ENCODE data around the gene RAPGEF4.

Gene RAPGEF4

DNA sequence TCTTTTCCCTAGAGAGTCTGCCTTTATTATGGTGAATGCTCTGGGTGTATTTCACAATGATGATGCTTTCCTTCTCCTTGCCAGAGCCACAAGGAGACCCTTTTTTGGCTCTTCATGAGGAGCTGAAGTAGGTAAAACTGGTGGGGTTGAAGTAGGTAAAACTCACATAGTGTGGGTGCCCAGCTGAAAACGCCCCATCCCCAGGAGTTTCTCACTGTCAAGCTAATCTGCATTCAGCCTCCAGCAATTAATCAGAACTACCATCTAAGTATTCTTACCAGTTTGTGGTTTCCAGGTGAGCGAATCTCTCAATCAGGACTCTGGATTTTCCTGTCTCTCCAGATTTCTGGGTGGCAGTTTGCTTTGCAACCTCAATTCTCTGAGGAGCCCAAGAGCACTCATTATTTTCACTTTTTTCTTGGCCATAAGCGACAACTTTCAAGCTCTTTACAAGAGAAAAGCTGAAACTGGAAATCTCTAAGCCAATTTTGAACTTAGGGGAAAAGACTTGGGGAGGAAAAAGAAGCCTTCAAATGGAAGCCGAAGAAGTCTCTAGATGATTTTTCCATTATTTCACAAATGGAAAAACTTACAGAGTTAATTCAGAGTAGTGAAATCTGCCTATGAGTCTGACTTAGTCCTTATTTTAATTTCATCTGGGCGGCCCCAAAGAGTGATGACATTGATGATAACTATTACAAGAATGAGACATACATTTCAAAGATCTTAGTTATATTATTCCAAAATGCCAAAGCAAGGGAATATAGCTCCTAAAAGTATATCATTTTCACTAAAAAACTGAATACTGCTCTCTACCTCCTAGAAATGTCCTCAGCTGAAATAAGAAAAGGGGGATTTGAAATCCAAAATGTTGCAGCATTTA is 218.6 kb downstream of the RAPGEF4 start:
- Histone ChIP-seq H3K27me3 (ENCODE audit: control insufficient read depth in 1 of 2, insufficient read depth in 2 of 2, low read length in 2 of 2) (peaks cover 0 to 2% of the 10 kb centered on the region in 2 donors), H3K9me3 (ENCODE audit: control insufficient read depth in 1 of 2, low read length in 2 of 2) (no peaks in the 10 kb centered on the region), H3K36me3 (ENCODE audit: control insufficient read depth in 1 of 2, insufficient read depth in 2 of 2, low read length in 2 of 2) (no peaks in the 10 kb centered on the region), H3K4me1 (ENCODE audit: control insufficient read depth in 1 of 2, insufficient read depth in 2 of 2, low read length in 2 of 2) (no peaks in the 10 kb centered on the region), H3K27ac (ENCODE audit: low read depth, low read length) (no peak overlapping the region), H3K4me3 (ENCODE audit: low read depth in 1 of 2, low read length in 2 of 2) (no peak overlapping the region), H3K9ac (ENCODE audit: low read depth in 1 of 2, low read length in 2 of 2) (no peak overlapping the region)

DNA sequence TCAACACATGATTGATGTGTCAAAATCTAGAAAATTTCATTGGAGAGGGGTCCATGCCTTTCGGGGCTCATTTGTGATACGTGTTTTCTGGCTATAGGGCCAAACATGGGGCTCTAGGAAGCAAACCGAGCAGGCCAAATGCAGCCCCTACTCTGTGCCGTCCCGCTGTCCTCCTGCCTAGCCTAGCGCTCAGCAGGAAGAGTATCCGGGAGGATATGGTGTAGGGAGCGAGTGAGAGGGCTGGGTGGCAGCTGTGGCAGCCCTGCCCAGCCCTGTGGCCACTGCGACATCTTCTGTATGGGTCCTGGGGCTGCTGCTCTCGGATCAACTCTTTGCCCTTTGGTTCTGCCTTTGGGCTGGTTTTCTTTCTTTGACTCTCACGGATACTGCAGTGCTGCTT is 219.9 kb downstream of the RAPGEF4 start:
- Histone ChIP-seq H3K4me1 (ENCODE audit: control insufficient read depth in 1 of 2, insufficient read depth in 2 of 2, low read length in 2 of 2) (no peaks in the 10 kb centered on the region), H3K36me3 (ENCODE audit: control insufficient read depth in 1 of 2, insufficient read depth in 2 of 2, low read length in 2 of 2) (no peaks in the 10 kb centered on the region)

DNA sequence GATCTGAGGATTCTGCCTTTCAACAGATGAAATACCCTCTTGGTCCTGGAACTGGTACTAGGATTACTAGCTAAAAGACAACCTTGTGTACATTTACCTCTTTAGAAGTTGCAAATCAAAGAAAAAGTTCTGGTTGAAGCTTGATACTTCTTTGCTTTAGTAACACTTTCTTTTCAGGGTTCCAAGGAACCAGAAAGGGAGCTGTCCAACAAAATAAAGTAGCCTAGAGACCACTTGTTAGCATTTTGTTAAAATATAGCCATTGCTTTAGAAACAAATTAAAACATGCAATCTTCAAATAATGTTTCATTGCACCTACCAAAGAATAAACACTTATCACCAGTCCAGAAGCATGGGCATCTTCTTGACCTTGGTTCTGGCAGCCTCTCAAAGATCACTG is 222.1 kb downstream of the RAPGEF4 start:
- H3K27ac ChIP-seq (ENCODE audit: low read depth, low read length) = no peak overlapping the region
- no peaks in the 10 kb centered on the region for H3K9me3 ChIP-seq (ENCODE audit: control insufficient read depth in 1 of 2, low read length in 2 of 2)
- no peaks in the 10 kb centered on the region for H3K4me1 ChIP-seq (ENCODE audit: control insufficient read depth in 1 of 2, insufficient read depth in 2 of 2, low read length in 2 of 2)
- no peak overlapping the region for H3K4me3 ChIP-seq (ENCODE audit: low read depth in 1 of 2, low read length in 2 of 2)
- H3K36me3 ChIP-seq (ENCODE audit: control insufficient read depth in 1 of 2, insufficient read depth in 2 of 2, low read length in 2 of 2) = no peaks in the 10 kb centered on the region
- H3K9ac ChIP-seq (ENCODE audit: low read depth in 1 of 2, low read length in 2 of 2) = no peak overlapping the region
- H3K27me3 ChIP-seq (ENCODE audit: control insufficient read depth in 1 of 2, insufficient read depth in 2 of 2, low read length in 2 of 2) = no peaks in the 10 kb centered on the region

More for the DNA sequence above, 219.9 kb downstream of the RAPGEF4 start:
- H3K27ac ChIP-seq (ENCODE audit: low read depth, low read length) = no peak overlapping the region
- H3K9ac ChIP-seq (ENCODE audit: low read depth in 1 of 2, low read length in 2 of 2) = no peak overlapping the region
- no peak overlapping the region for H3K4me3 ChIP-seq (ENCODE audit: low read depth in 1 of 2, low read length in 2 of 2)
- peaks cover 0 to 2% of the 10 kb centered on the region in 2 donors for H3K27me3 ChIP-seq (ENCODE audit: control insufficient read depth in 1 of 2, insufficient read depth in 2 of 2, low read length in 2 of 2)
- H3K9me3 ChIP-seq (ENCODE audit: control insufficient read depth in 1 of 2, low read length in 2 of 2) = no peaks in the 10 kb centered on the region

DNA sequence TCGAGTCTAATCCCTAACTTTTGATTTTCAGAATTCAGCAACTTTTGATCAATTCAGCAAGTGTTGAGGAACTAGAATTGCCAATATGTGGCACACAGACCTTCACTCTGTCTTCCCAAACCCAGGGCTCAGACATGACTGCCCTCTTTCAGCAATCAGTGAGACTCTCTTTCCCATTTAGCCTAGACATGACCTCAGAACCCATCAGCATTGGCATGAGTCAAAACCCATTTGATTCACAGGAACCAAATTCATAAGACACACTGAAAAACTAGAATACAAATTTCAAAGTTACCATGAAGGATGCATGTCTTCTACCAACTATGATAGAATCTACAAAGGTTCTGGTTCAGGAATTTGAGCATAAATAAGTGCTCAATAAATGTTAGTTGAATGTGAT is 226.4 kb downstream of the RAPGEF4 start:
- peaks cover 0 to 1% of the 10 kb centered on the region in 2 donors for H3K4me1 ChIP-seq (ENCODE audit: control insufficient read depth in 1 of 2, insufficient read depth in 2 of 2, low read length in 2 of 2)
- H3K9ac ChIP-seq (ENCODE audit: low read depth in 1 of 2, low read length in 2 of 2) = no peak overlapping the region
- no peaks in the 10 kb centered on the region for H3K36me3 ChIP-seq (ENCODE audit: control insufficient read depth in 1 of 2, insufficient read depth in 2 of 2, low read length in 2 of 2)
- H3K27me3 ChIP-seq (ENCODE audit: control insufficient read depth in 1 of 2, insufficient read depth in 2 of 2, low read length in 2 of 2) = peaks cover 0 to 2% of the 10 kb centered on the region in 2 donors
- no peak overlapping the region for H3K27ac ChIP-seq (ENCODE audit: low read depth, low read length)
- no peak overlapping the region for H3K4me3 ChIP-seq (ENCODE audit: low read depth in 1 of 2, low read length in 2 of 2)
- H3K9me3 ChIP-seq (ENCODE audit: control insufficient read depth in 1 of 2, low read length in 2 of 2) = no peaks in the 10 kb centered on the region

DNA sequence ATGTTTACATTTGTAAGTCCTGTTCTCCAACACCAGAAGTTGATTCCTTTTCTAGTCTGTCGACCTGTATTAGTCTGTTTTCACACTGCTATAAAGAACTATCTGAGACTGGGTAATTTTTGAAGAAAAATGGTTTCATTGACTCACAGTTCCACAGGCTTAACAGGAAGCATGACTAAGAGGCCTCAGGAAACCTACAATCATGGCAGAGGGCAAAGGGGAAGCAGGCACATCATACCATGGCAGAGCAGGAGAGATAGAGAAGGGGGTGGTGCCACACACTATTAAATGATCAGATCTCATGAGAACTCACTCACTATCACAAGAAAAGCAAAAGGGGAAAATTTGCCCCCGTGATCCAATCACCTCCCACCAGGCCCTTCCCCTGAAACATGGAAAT is 227.2 kb downstream of the RAPGEF4 start:
- H3K4me3 ChIP-seq (ENCODE audit: low read depth in 1 of 2, low read length in 2 of 2) = no peak overlapping the region
- no peak overlapping the region for H3K27ac ChIP-seq (ENCODE audit: low read depth, low read length)
- H3K9me3 ChIP-seq (ENCODE audit: control insufficient read depth in 1 of 2, low read length in 2 of 2) = no peaks in the 10 kb centered on the region
- H3K4me1 ChIP-seq (ENCODE audit: control insufficient read depth in 1 of 2, insufficient read depth in 2 of 2, low read length in 2 of 2) = peaks cover 3 to 8% of the 10 kb centered on the region in 2 donors
- peaks cover 0 to 2% of the 10 kb centered on the region in 2 donors for H3K27me3 ChIP-seq (ENCODE audit: control insufficient read depth in 1 of 2, insufficient read depth in 2 of 2, low read length in 2 of 2)
- no peak overlapping the region for H3K9ac ChIP-seq (ENCODE audit: low read depth in 1 of 2, low read length in 2 of 2)
- no peaks in the 10 kb centered on the region for H3K36me3 ChIP-seq (ENCODE audit: control insufficient read depth in 1 of 2, insufficient read depth in 2 of 2, low read length in 2 of 2)

DNA sequence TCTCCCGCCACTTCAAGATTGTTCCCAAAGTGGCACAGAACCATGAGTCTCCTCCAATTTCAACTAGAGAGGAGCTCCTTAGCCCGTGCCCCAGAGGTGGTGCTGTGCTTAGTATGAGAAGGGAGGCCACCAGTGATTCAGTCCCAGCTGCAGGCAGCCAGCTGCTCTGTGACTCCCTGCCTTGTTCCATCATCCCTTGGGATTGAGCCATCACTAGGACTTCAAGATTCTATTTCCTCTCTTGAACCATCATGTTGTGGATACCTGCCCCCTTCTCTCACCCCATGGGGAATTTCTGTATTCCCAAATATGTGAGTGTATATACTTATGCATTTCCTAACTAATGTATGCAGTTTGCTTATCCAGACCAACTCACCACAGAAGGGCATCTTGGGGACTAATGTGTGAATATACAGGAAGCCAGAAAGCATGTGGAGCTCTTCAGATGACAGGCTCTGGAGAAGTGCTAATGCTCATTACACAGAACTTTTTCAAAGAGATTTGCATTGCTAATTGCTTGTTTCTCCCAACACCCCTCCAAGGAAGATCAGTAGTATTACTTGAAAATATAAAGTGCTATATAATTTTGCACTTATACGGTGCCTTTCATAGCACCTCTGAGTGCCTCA is 229.0 kb downstream of the RAPGEF4 start:
- Histone ChIP-seq H3K36me3 (ENCODE audit: control insufficient read depth in 1 of 2, insufficient read depth in 2 of 2, low read length in 2 of 2) (no peaks in the 10 kb centered on the region), H3K9ac (ENCODE audit: low read depth in 1 of 2, low read length in 2 of 2) (no peak overlapping the region), H3K9me3 (ENCODE audit: control insufficient read depth in 1 of 2, low read length in 2 of 2) (no peaks in the 10 kb centered on the region), H3K27ac (ENCODE audit: low read depth, low read length) (no peak overlapping the region), H3K4me1 (ENCODE audit: control insufficient read depth in 1 of 2, insufficient read depth in 2 of 2, low read length in 2 of 2) (peaks cover 7 to 12% of the 10 kb centered on the region in 2 donors), H3K27me3 (ENCODE audit: control insufficient read depth in 1 of 2, insufficient read depth in 2 of 2, low read length in 2 of 2) (peaks cover 0 to 2% of the 10 kb centered on the region in 2 donors), H3K4me3 (ENCODE audit: low read depth in 1 of 2, low read length in 2 of 2) (no peak overlapping the region)

DNA sequence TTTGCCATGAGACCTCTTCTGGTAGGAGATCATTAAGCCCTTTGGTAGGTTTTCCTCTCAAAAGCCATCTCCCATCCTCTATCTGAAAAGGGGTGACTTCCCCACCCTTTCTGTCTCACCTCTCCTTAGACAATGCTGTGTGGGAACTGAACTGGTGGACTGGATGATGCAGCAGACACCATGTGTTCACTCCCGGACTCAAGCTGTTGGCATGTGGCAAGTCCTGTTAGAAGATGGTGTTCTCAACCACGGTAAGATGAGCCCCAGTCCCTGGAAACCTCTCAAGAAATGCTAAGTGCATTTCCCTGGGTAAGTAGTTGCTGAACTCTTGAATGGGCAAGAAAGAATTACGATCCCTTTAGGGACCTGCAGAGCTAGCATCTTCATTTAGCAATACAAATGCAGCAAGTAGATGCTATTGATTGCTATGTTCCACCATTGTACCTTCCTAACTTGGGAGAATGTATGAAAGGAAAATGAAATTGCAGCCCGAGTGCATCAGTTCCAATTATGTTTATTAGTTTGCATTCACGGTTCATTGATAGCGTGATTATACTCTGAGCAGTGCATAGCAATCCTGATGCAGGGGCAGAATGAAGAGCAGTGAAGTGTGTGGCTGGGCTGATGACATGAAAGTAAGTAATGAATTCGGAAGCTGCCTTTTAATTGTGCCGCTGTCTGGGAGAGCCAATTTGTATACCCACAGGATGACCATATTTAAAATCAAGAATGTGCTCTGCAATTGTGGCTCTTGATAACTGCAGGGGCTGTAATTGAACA is 230.0 kb downstream of the RAPGEF4 start:
- Histone ChIP-seq H3K9ac (ENCODE audit: low read depth in 1 of 2, low read length in 2 of 2) (no peak overlapping the region), H3K27me3 (ENCODE audit: control insufficient read depth in 1 of 2, insufficient read depth in 2 of 2, low read length in 2 of 2) (peaks cover 0 to 2% of the 10 kb centered on the region in 2 donors), H3K27ac (ENCODE audit: low read depth, low read length) (no peak overlapping the region), H3K4me3 (ENCODE audit: low read depth in 1 of 2, low read length in 2 of 2) (no peak overlapping the region), H3K9me3 (ENCODE audit: control insufficient read depth in 1 of 2, low read length in 2 of 2) (no peaks in the 10 kb centered on the region), H3K4me1 (ENCODE audit: control insufficient read depth in 1 of 2, insufficient read depth in 2 of 2, low read length in 2 of 2) (peaks cover 7 to 12% of the 10 kb centered on the region in 2 donors), H3K36me3 (ENCODE audit: control insufficient read depth in 1 of 2, insufficient read depth in 2 of 2, low read length in 2 of 2) (no peaks in the 10 kb centered on the region)

DNA sequence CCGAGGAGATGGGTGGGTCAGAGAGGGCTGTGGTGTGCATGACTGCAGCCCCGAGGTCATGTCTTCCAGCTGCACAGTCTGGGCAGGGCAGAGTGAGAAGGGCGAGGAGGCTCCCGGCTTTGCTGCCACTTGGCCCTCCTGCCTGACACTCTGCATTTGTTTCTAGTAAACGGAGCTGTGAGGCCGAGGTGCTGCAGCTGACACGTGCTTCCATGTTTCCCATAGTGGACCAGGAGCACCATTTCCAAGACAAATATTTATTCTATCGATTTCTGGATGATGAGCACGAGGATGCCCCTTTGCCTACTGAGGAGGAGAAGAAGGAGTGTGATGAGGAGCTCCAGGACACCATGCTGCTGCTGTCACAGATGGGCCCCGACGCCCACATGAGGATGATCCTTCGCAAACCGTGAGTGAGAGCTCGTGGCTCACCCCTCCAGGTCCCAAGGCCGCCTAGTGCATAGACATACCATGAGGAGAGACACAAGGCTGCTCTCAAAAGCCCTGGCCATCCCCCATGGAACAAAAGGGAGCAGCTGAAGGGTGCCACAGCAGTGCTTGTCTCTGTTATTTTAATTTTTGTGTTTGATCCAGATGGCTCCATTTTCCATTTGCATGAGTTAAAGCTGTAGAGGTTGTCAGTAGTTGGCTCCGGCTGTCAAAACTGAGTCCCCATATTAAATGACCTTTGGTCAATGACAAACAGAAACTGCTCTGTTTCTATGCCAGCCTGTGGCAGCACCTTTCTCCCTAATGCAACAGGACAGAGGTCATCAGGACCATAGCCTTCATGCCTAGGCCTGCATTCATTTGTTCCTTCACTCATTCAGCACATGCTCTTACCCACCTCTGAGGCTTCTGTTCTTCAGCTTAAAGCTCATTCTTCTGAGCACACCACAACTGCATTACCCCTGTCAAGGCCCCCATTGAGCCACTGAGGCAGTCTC is 231.7 kb downstream of the RAPGEF4 start:
- Histone ChIP-seq H3K27me3 (ENCODE audit: control insufficient read depth in 1 of 2, insufficient read depth in 2 of 2, low read length in 2 of 2) (peaks cover 0 to 2% of the 10 kb centered on the region in 2 donors), H3K27ac (ENCODE audit: low read depth, low read length) (no peak overlapping the region), H3K4me3 (ENCODE audit: low read depth in 1 of 2, low read length in 2 of 2) (no peak overlapping the region), H3K9me3 (ENCODE audit: control insufficient read depth in 1 of 2, low read length in 2 of 2) (no peaks in the 10 kb centered on the region), H3K4me1 (ENCODE audit: control insufficient read depth in 1 of 2, insufficient read depth in 2 of 2, low read length in 2 of 2) (peaks cover 7 to 12% of the 10 kb centered on the region in 2 donors), H3K9ac (ENCODE audit: low read depth in 1 of 2, low read length in 2 of 2) (no peak overlapping the region), H3K36me3 (ENCODE audit: control insufficient read depth in 1 of 2, insufficient read depth in 2 of 2, low read length in 2 of 2) (no peaks in the 10 kb centered on the region)

DNA sequence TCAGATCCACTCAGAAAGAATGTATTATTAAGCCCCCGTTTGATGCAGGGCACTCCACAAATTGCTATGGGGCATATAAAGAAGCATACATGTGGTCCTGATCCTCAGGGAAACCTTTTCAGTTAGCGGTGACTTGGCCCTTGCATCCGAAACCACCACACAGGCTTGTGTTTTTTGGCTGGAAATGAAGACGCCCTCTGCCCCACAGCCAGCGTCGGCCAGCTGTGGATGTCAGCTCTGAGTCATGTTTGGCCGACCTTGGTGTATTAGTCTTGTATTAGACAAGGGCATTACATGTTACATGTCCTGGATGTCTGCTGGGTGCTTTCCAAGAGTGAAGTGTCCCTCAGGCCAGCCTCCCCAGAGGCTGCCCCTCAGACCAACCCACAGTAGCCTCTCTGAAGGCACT is 232.4 kb downstream of the RAPGEF4 start:
- Histone ChIP-seq H3K9me3 (ENCODE audit: control insufficient read depth in 1 of 2, low read length in 2 of 2) (no peaks in the 10 kb centered on the region), H3K4me1 (ENCODE audit: control insufficient read depth in 1 of 2, insufficient read depth in 2 of 2, low read length in 2 of 2) (peaks cover 7 to 12% of the 10 kb centered on the region in 2 donors), H3K27me3 (ENCODE audit: control insufficient read depth in 1 of 2, insufficient read depth in 2 of 2, low read length in 2 of 2) (peaks cover 0 to 2% of the 10 kb centered on the region in 2 donors), H3K27ac (ENCODE audit: low read depth, low read length) (no peak overlapping the region), H3K36me3 (ENCODE audit: control insufficient read depth in 1 of 2, insufficient read depth in 2 of 2, low read length in 2 of 2) (no peaks in the 10 kb centered on the region), H3K9ac (ENCODE audit: low read depth in 1 of 2, low read length in 2 of 2) (no peak overlapping the region), H3K4me3 (ENCODE audit: low read depth in 1 of 2, low read length in 2 of 2) (no peak overlapping the region)

Measured in duodenal mucosa (tissue), 2 donors.